ENCODE results near the gene TFAM. TPM values are rescaled to one million over a fixed set of nuclear protein-coding genes. Genes with fewer than 3 reads are reported as not detected.
"Not testable (repeated sequence)": the region's sequence is repeated elsewhere in the genome, so short reads cannot be mapped to it uniquely, and the experiment has no call there.

TFAM gene
- total RNA-seq, 1 experiment from 2014 or later: 74.4 TPM

GRCh38 chr10:58424176-58424575, 39.0 kb downstream of the TFAM start (continued):
- TF ChIP-seq ZNF219 (CRISPR knock-in tag; IDR thresholded peaks at IDR 0.05; ENCODE audit: borderline replicate concordance): no peak
- no peak for TF ChIP-seq E2F1 (CRISPR knock-in tag; IDR thresholded peaks at IDR 0.05)

GRCh38 chr10:58428436-58428835, 43.2 kb downstream of the TFAM start:
- POLR2A ChIA-PET; ATAC-seq; H3K27ac Mint-ChIP-seq; H3K4me1 Mint-ChIP-seq; H3K27me3 Mint-ChIP-seq (ENCODE audit: low read depth); DNase-seq (ENCODE audit: low spot score); H3K4me3 Mint-ChIP-seq; CTCF ChIA-PET: not testable (repeated sequence)
- Mint-ChIP-seq H3K36me3 (peaks cover 32% of the 10 kb centered on the region), H3K9me3 (peaks cover 45% of the 10 kb centered on the region)

- Mint-ChIP-seq H3K4me1 (peaks cover 17% of the 10 kb centered on the region), H3K27ac (no peak overlapping the region), H3K36me3 (peaks cover 4% of the 10 kb centered on the region), H3K27me3 (ENCODE audit: low read depth) (no peaks in the 10 kb centered on the region), H3K9me3 (peaks cover 17% of the 10 kb centered on the region), H3K4me3 (no peak overlapping the region)
- no peak for DNase-seq (ENCODE audit: low spot score)
- no peak for ATAC-seq
- no peak for TF ChIP-seq ATF2 (CRISPR knock-in tag; IDR thresholded peaks at IDR 0.05; ENCODE audit: borderline replicate concordance, low read depth)
- no peak for TF ChIP-seq JUN (CRISPR knock-in tag; IDR thresholded peaks at IDR 0.05)
- POLR2A ChIA-PET: no interaction called here
- CTCF ChIA-PET: interaction anchor here (0.7 kb wide), 1 partner anchor 1939 kb away, joined by 3 read pairs; no protein-coding TSS in a partner anchor
These were observed 46.7 kb downstream of the TFAM start for GRCh38 chr10:58431903-58432302.

- peaks cover 21% of the 10 kb centered on the region for H3K4me1 Mint-ChIP-seq
- ChIA-PET CTCF (no interaction called here), POLR2A (no interaction called here)
- H3K9me3 Mint-ChIP-seq: peaks cover 10% of the 10 kb centered on the region
- no peak overlapping the region for H3K27ac Mint-ChIP-seq
- no peak for DNase-seq (ENCODE audit: low spot score)
- H3K27me3 Mint-ChIP-seq (ENCODE audit: low read depth): no peaks in the 10 kb centered on the region
- no peak overlapping the region for H3K4me3 Mint-ChIP-seq
- ATAC-seq: no peak
- H3K36me3 Mint-ChIP-seq: no peaks in the 10 kb centered on the region
- TF ChIP-seq AR (CRISPR knock-in tag; IDR thresholded peaks at IDR 0.05): no peak
- no peak for TF ChIP-seq TEAD1 (CRISPR knock-in tag; IDR thresholded peaks at IDR 0.05)
- no peak for TF ChIP-seq ZNF263 (CRISPR knock-in tag; IDR thresholded peaks at IDR 0.05; ENCODE audit: low read depth)
- TF ChIP-seq ZNF425 (CRISPR knock-in tag; conservative IDR thresholded peaks at IDR 0.05): no peak
- TF ChIP-seq ZNF671 (CRISPR knock-in tag; IDR thresholded peaks at IDR 0.05): no peak
- TF ChIP-seq ESRRA (CRISPR knock-in tag; IDR thresholded peaks at IDR 0.05; ENCODE audit: borderline replicate concordance): no peak
- TF ChIP-seq FOXP4 (CRISPR knock-in tag; IDR thresholded peaks at IDR 0.05): no peak
- TF ChIP-seq SP1 (CRISPR knock-in tag; conservative IDR thresholded peaks at IDR 0.05): no peak
- TF ChIP-seq NR1H2 (CRISPR knock-in tag; IDR thresholded peaks at IDR 0.05): no peak
- TF ChIP-seq MXD4 (CRISPR knock-in tag; IDR thresholded peaks at IDR 0.05; ENCODE audit: borderline replicate concordance): no peak
- TF ChIP-seq ELF4 (CRISPR knock-in tag; IDR thresholded peaks at IDR 0.05; ENCODE audit: low read depth): no peak
- TF ChIP-seq HMGXB4 (CRISPR knock-in tag; IDR thresholded peaks at IDR 0.05): no peak
These were observed 47.9 kb downstream of the TFAM start for GRCh38 chr10:58433066-58433465.

Measured in WTC11 (cell line).